ENCODE data around the gene PTGIS.

DNA sequence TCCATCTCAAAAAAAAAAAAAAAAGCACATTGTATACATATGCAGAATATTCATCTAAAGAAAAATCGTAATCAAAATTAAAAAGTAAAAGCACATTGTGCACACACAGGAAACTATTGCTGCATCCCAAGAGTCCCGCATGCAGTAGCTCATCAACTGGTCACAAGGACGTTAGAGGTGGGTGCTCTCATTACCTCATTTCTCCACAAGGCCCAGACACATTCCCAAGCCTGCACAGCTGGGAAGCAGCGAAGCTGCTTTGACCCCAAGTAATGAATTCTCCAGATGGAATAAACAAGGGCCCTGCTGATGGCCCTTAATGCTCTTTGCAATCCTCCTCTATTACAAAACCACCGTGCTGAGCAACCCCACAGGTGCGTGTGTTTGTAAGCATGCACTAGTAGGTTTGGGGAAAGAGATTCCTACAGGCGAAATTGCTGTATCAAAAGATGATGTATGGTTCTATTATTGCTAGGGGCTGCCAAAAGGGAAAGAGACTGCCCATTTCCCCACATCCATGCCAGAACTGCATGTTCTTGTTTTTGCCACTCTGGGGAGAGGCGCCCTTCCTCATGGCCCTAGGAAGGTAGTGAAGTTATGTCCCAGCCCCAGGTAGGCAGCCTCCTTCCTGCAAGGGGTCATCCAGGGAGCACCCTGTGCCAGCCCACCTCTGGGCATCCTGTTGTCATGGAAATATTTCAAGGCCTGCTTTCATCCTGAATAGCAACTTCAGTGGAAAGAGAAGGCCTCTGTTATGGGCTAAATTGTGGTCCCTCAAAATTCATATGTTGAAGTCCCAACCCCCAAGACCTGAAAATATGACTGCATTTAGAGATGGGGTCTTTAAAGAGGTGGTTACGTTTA is 34.6 kb upstream of the PTGIS start:
- TF ChIP-seq, protein P1, sequence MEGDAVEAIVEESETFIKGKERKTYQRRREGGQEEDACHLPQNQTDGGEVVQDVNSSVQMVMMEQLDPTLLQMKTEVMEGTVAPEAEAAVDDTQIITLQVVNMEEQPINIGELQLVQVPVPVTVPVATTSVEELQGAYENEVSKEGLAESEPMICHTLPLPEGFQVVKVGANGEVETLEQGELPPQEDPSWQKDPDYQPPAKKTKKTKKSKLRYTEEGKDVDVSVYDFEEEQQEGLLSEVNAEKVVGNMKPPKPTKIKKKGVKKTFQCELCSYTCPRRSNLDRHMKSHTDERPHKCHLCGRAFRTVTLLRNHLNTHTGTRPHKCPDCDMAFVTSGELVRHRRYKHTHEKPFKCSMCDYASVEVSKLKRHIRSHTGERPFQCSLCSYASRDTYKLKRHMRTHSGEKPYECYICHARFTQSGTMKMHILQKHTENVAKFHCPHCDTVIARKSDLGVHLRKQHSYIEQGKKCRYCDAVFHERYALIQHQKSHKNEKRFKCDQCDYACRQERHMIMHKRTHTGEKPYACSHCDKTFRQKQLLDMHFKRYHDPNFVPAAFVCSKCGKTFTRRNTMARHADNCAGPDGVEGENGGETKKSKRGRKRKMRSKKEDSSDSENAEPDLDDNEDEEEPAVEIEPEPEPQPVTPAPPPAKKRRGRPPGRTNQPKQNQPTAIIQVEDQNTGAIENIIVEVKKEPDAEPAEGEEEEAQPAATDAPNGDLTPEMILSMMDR (IDR thresholded peaks at IDR 0.05) = no peak
- no peak for TF ChIP-seq EZH2 (IDR thresholded peaks at IDR 0.05)
